GM19240 (cell line): Measurements from ENCODE around the gene CYP3A5.
"Not testable (repeated sequence)": the region's sequence is repeated elsewhere in the genome, so short reads cannot be mapped to it uniquely, and the experiment has no call there.

Experiments
- DNase-seq: peaks from one replicate; pipeline ENCODE4 v3.0.0; 2011; ENCODE audit warnings: low spot score; ENCODE audit not compliant: insufficient read length

The CYP3A5 gene

GRCh38 chr7:99642027-99642426 is 37.8 kb downstream of the CYP3A5 start:
- no peak for DNase-seq

GRCh38 chr7:99639267-99639666 is 40.5 kb downstream of the CYP3A5 start:
- DNase-seq = no peak

- no peak for DNase-seq
Measured at GRCh38 chr7:99638731-99639130, 41.1 kb downstream of the CYP3A5 start.

GRCh38 chr7:99637414-99637813 is 42.4 kb downstream of the CYP3A5 start:
- DNase-seq = not testable (repeated sequence)

- no peak for DNase-seq
Measured at GRCh38 chr7:99631295-99632109, 48.3 kb downstream of the CYP3A5 start.

GRCh38 chr7:99629643-99630042 is 50.2 kb downstream of the CYP3A5 start:
- DNase-seq = no peak

GRCh38 chr7:99628471-99629465 is 51.0 kb downstream of the CYP3A5 start:
- DNase-seq = no peak

- no peak for DNase-seq
Measured at GRCh38 chr7:99627513-99627912, 52.3 kb downstream of the CYP3A5 start.

- DNase-seq = no peak
Measured at GRCh38 chr7:99626661-99627060, 53.1 kb downstream of the CYP3A5 start.

- no peak for DNase-seq
Measured at GRCh38 chr7:99625961-99626360, 53.8 kb downstream of the CYP3A5 start.

- no peak for DNase-seq
Measured at GRCh38 chr7:99625321-99625720, 54.5 kb downstream of the CYP3A5 start.

GRCh38 chr7:99624484-99624883 is 55.3 kb downstream of the CYP3A5 start:
- DNase-seq = no peak

- DNase-seq = no peak
Measured at GRCh38 chr7:99623702-99624447, 55.9 kb downstream of the CYP3A5 start.

- DNase-seq = no peak
Measured at GRCh38 chr7:99623091-99623693, 56.6 kb downstream of the CYP3A5 start.

GRCh38 chr7:99622596-99622995 is 57.2 kb downstream of the CYP3A5 start:
- DNase-seq = no peak

GRCh38 chr7:99621271-99621670 is 58.5 kb downstream of the CYP3A5 start:
- DNase-seq = no peak

- no peak for DNase-seq
Measured at GRCh38 chr7:99619571-99620130, 60.1 kb downstream of the CYP3A5 start.

- DNase-seq = no peak
Measured at GRCh38 chr7:99618726-99619125, 61.1 kb downstream of the CYP3A5 start.

GRCh38 chr7:99617192-99617781 is 62.5 kb downstream of the CYP3A5 start:
- DNase-seq = no peak
